HCT116 (cell line): ENCODE results near the gene CTSH. TPM values are rescaled to one million over a fixed set of nuclear protein-coding genes. Genes with fewer than 3 reads are reported as not detected.

Source experiments
- ATAC-seq: fragments of 200-7000 bp; cut with Tn5 transposase; 2 replicates; pipeline ENCODE4 v1.9.1; 2020; ENCODE audit warnings: mild to moderate bottlenecking, moderate library complexity
- BruUV-seq: library from RNA; stranded (reverse); fragments of 400-500 nt; replicated peaks from 2 replicates; lab custom pipeline; 2021; lab: Mats Ljungman, UMichigan
- CTCF ChIA-PET: fragments of 300-600 bp; sonication (Branson Sonifier 250); formaldehyde crosslinking; loops from one replicate; lab custom pipeline; 2021; ENCODE audit warnings: antibody characterized with exemption; lab: Charles Lee
- POLR2A ChIA-PET: fragments of 300-600, 350-600 bp; sonication (Branson Sonifier 250); formaldehyde crosslinking; loops from one replicate; lab custom pipeline; 2021; ENCODE audit warnings: antibody characterized with exemption; lab: Charles Lee
- RAD21 ChIA-PET, 2 experiments: fragments of 300-600 bp; sonication (Branson Sonifier 250); formaldehyde crosslinking; loops; one replicate each; lab custom pipeline; 2023; ENCODE audit warnings: low total read pairs in 2 of 2; ENCODE audit not compliant: uncharacterized antibody in 2 of 2, unreplicated experiment in 2 of 2, low non-redundant PET in 1 of 2; lab: Charles Lee
- DNase-seq: peaks from one replicate; pipeline ENCODE4 v3.0.0-alpha.2; 2010; ENCODE audit warnings: low read depth, low spot score
- H2AFZ ChIP-seq: fragments of 200-600 bp; shearing (Covaris generic), sonication (generic); 2 replicates; pipeline ENCODE4 v1.6.1; 2017; ENCODE audit warnings: low read depth, mixed run types, mixed read lengths, antibody characterized with exemption, low read length; ENCODE audit not compliant: poor library complexity, severe bottlenecking
- H3K27ac ChIP-seq: 2 replicates; pipeline ENCODE4 v1.5.1; 2012; ENCODE audit warnings: low read depth, low read length
- H3K27me3 ChIP-seq: fragments of 200-600 bp; sonication (generic); 2 replicates; pipeline ENCODE4 v1.6.1; 2016; ENCODE audit warnings: mixed run types, low read length, mixed read lengths; ENCODE audit not compliant: insufficient read depth
- H3K36me3 ChIP-seq, 2 experiments: fragments of 200-500 bp in 1 of 2; fragments of 200-600 bp in 1 of 2; sonication (Bioruptor generic) in 1 of 2; sonication (generic) in 1 of 2; 2 replicates each; pipeline versions ENCODE4 v1.5.1 to v1.6.1; 2014 to 2016; ENCODE audit warnings: low read length in 2 of 2, inconsistent platforms in 1 of 2, mixed read lengths in 1 of 2, mixed run types in 1 of 2; ENCODE audit not compliant: insufficient read depth in 2 of 2, control insufficient read depth in 1 of 2
- H3K4me1 ChIP-seq, 2 experiments: fragments of 200-600 bp in 1 of 2; sonication (generic) in 1 of 2; 2 replicates each; pipeline versions ENCODE4 v1.5.1 to v1.6.1; 2012 to 2017; ENCODE audit warnings: low read length in 2 of 2, inconsistent platforms in 1 of 2, mild to moderate bottlenecking in 1 of 2, mixed read lengths in 1 of 2, mixed run types in 1 of 2, moderate library complexity in 1 of 2; ENCODE audit not compliant: insufficient read depth in 2 of 2, control insufficient read depth in 1 of 2
- H3K4me2 ChIP-seq: fragments of 200-600 bp; sonication (generic); 2 replicates; pipeline ENCODE4 v1.6.1; 2017; ENCODE audit warnings: mixed run types, low read length, mixed read lengths
- H3K4me3 ChIP-seq, 2 experiments: fragments of 200-600 bp in 1 of 2; sonication (generic) in 1 of 2; replicated peaks in 1 of 2; 2 replicates each; pipeline ENCODE4 v1.5.1; 2011 to 2016; ENCODE audit warnings: low read length in 2 of 2, control low read depth in 1 of 2, low read depth in 1 of 2, mild to moderate bottlenecking in 1 of 2, mixed read lengths in 1 of 2, mixed run types in 1 of 2
- H3K79me2 ChIP-seq: fragments of 200-600 bp; sonication (generic); 2 replicates; pipeline ENCODE4 v1.6.1; 2017; ENCODE audit warnings: mild to moderate bottlenecking, mixed run types, low read length, moderate library complexity, mixed read lengths; ENCODE audit not compliant: insufficient read depth
- H3K9ac ChIP-seq: fragments of 200-600 bp; sonication (generic); 2 replicates; pipeline ENCODE4 v1.6.1; 2016; ENCODE audit warnings: low read length, mixed read lengths
- H3K9me2 ChIP-seq: fragments of 200-600 bp; sonication (generic), shearing (Covaris generic); 2 replicates; pipeline ENCODE4 v1.6.1; 2017; ENCODE audit warnings: mixed run types, mild to moderate bottlenecking, moderate library complexity; ENCODE audit not compliant: insufficient read depth
- H3K9me3 ChIP-seq, 2 experiments: fragments of 200-500 bp in 1 of 2; fragments of 200-600 bp in 1 of 2; sonication (Bioruptor generic) in 1 of 2; sonication (generic) in 1 of 2; 2 replicates each; pipeline ENCODE4 v1.6.1; 2014 to 2017; ENCODE audit warnings: low read length in 2 of 2, mixed read lengths in 2 of 2, inconsistent platforms in 1 of 2, low read depth in 1 of 2, mild to moderate bottlenecking in 1 of 2, mixed run types in 1 of 2, moderate library complexity in 1 of 2; ENCODE audit not compliant: control insufficient read depth in 1 of 2, insufficient read depth in 1 of 2
- H4K20me1 ChIP-seq: fragments of 200-600 bp; sonication (generic), shearing (Covaris generic); 2 replicates; pipeline ENCODE4 v1.6.1; 2017; ENCODE audit warnings: mixed run types, mild to moderate bottlenecking, moderate library complexity; ENCODE audit not compliant: insufficient read depth
- ATF3 ChIP-seq: IDR thresholded peaks from 2 replicates; pipeline ENCODE4 v1.6.1; 2012
- CTCF ChIP-seq, 3 experiments: fragments of 200-600 bp in 1 of 3; sonication (generic) in 1 of 3; IDR thresholded peaks in 2 of 3; conservative IDR thresholded peaks in 1 of 3; 2 replicates each; pipeline ENCODE4 v1.5.1; 2012 to 2017; ENCODE audit warnings: low read depth in 2 of 3, low read length in 2 of 3, antibody characterized with exemption in 1 of 3, borderline replicate concordance in 1 of 3, control low read depth in 1 of 3, mild to moderate bottlenecking in 1 of 3, mixed read lengths in 1 of 3, mixed run types in 1 of 3, moderate library complexity in 1 of 3; ENCODE audit not compliant: insufficient read depth in 1 of 3
- EGR1 ChIP-seq: IDR thresholded peaks from 2 replicates; pipeline ENCODE4 v1.6.1; 2012; ENCODE audit warnings: low read depth
- MAX ChIP-seq: IDR thresholded peaks from 2 replicates; pipeline ENCODE4 v1.6.1; 2012
- POLR2A ChIP-seq: IDR thresholded peaks from 2 replicates; pipeline ENCODE4 v1.7.0; 2011; ENCODE audit warnings: borderline replicate concordance; ENCODE audit not compliant: insufficient read depth, insufficient read length; ENCODE audit errors: extremely low read depth
- POLR2AphosphoS5 ChIP-seq: IDR thresholded peaks from 2 replicates; pipeline ENCODE4 v1.6.1; 2011; ENCODE audit warnings: mild to moderate bottlenecking, low read depth, low read length, moderate library complexity
- SIN3A ChIP-seq: IDR thresholded peaks from 2 replicates; pipeline ENCODE4 v1.6.1; 2012; ENCODE audit warnings: low read depth
- TCF7L2 ChIP-seq: IDR thresholded peaks from 2 replicates; pipeline ENCODE4 v1.7.0; 2011; ENCODE audit warnings: borderline replicate concordance, inconsistent platforms; ENCODE audit not compliant: insufficient read depth, insufficient read length; ENCODE audit errors: extremely low read depth
- ZFX ChIP-seq: fragments of 450-650 bp; IDR thresholded peaks from 2 replicates; pipeline ENCODE4 v1.6.1; 2017
- intact Hi-C: fragments of 100-400 bp; cut with micrococcal nuclease; formaldehyde crosslinking; loops from 2 replicates; pipeline ENCODE4 v1.10.0; 2022
- total RNA-seq: library from RNA; stranded (reverse); gene quantifications from one replicate; pipeline ENCODE4 v1.2.1, GENCODE V29; 2021; ENCODE audit not compliant: unreplicated experiment

The CTSH gene
- total RNA-seq, 1 experiment from 2014 or later, result 37.5 TPM

GRCh38 chr15:78880242-78880533, 64.7 kb downstream of the CTSH start:
- H3K9me2 ChIP-seq, result no peaks in the 10 kb centered on the region
- H3K9me3 ChIP-seq, result no peaks in the 10 kb centered on the region
- TF ChIP-seq MAX (no peak), SIN3A (0 out of 2 replicates have a peak, but pooled peaks have one; percentile 7), POLR2A (no peak), POLR2AphosphoS5 (no peak), ATF3 (no peak), TCF7L2 (no peak)
- ChIA-PET RAD21 (no interaction called here), CTCF (interaction anchor here (0.7 to 1.2 kb wide), 2 partner anchors 127 to 304 kb away, joined by 3 read pairs; no protein-coding TSS in a partner anchor), POLR2A (interaction anchor here (0.6 kb wide), 1 partner anchor 27 kb away, joined by 3 read pairs; no protein-coding TSS in a partner anchor)
- DNase-seq (no peak), ATAC-seq (no peak)
- no peak overlapping the region for H3K27ac ChIP-seq
- H3K9ac ChIP-seq, result no peak overlapping the region
- H3K27me3 ChIP-seq, result no peaks in the 10 kb centered on the region
- peaks cover 69% of the 10 kb centered on the region for H4K20me1 ChIP-seq
- peaks cover 100% of the 10 kb centered on the region for H3K79me2 ChIP-seq
- no peak overlapping the region for H2AFZ ChIP-seq
- intact Hi-C loops, result no loop called here
- H3K4me2 ChIP-seq, result 0 out of 2 replicates have a peak overlapping the region, but pooled peaks have one; percentile 18
- peaks cover 19 to 23% of the 10 kb centered on the region in 2 experiments for H3K36me3 ChIP-seq
- no TSS peak for BruUV-seq
- no peak overlapping the region for H3K4me3 ChIP-seq
- H3K4me1 ChIP-seq, result peaks cover 24 to 48% of the 10 kb centered on the region in 2 experiments

GRCh38 chr15:78879517-78880241, 65.2 kb downstream of the CTSH start:
- no peaks in the 10 kb centered on the region for H3K9me3 ChIP-seq
- no peak overlapping the region for H3K27ac ChIP-seq
- H3K4me1 ChIP-seq, result peaks cover 28 to 53% of the 10 kb centered on the region in 2 experiments
- POLR2A ChIA-PET, result interaction anchor here (0.6 kb wide), 1 partner anchor 28 kb away, joined by 3 read pairs; no protein-coding TSS in a partner anchor
- no peak overlapping the region for H3K9ac ChIP-seq
- intact Hi-C loops, result no loop called here
- DNase-seq (no peak), ATAC-seq (no peak)
- H3K4me2 ChIP-seq, result peak overlapping the region; percentile 18; the same call in 1 of the 2 replicates
- CTCF ChIA-PET, result interaction anchor here (0.7 to 1.2 kb wide), 2 partner anchors 127 to 305 kb away, joined by 3 read pairs; no protein-coding TSS in a partner anchor
- peaks cover 17 to 21% of the 10 kb centered on the region in 2 experiments for H3K36me3 ChIP-seq
- H2AFZ ChIP-seq, result no peak overlapping the region
- H3K27me3 ChIP-seq, result no peaks in the 10 kb centered on the region
- RAD21 ChIA-PET, result no interaction called here
- peaks cover 100% of the 10 kb centered on the region for H3K79me2 ChIP-seq
- no peak for TF ChIP-seq CTCF (IDR thresholded peaks at IDR 0.05 in 2 of 3, conservative IDR thresholded peaks at IDR 0.05 in 1 of 3; ENCODE audit: borderline replicate concordance in 1 of 3, insufficient read depth in 1 of 3, low read depth in 2 of 3, low read length in 2 of 3)
- TF ChIP-seq ATF3, result no peak
- TF ChIP-seq ZFX, result no peak
- TF ChIP-seq EGR1, result no peak
- no peaks in the 10 kb centered on the region for H3K9me2 ChIP-seq
- BruUV-seq, result no TSS peak
- peaks cover 69% of the 10 kb centered on the region for H4K20me1 ChIP-seq
- no peak overlapping the region for H3K4me3 ChIP-seq
